ENCODE data around the gene GNAI2. TPM values are rescaled to one million over a fixed set of nuclear protein-coding genes. Genes with fewer than 3 reads are reported as not detected.

GNAI2 gene
- 97.9 and 129 TPM in 2 replicates for total RNA-seq

DNA sequence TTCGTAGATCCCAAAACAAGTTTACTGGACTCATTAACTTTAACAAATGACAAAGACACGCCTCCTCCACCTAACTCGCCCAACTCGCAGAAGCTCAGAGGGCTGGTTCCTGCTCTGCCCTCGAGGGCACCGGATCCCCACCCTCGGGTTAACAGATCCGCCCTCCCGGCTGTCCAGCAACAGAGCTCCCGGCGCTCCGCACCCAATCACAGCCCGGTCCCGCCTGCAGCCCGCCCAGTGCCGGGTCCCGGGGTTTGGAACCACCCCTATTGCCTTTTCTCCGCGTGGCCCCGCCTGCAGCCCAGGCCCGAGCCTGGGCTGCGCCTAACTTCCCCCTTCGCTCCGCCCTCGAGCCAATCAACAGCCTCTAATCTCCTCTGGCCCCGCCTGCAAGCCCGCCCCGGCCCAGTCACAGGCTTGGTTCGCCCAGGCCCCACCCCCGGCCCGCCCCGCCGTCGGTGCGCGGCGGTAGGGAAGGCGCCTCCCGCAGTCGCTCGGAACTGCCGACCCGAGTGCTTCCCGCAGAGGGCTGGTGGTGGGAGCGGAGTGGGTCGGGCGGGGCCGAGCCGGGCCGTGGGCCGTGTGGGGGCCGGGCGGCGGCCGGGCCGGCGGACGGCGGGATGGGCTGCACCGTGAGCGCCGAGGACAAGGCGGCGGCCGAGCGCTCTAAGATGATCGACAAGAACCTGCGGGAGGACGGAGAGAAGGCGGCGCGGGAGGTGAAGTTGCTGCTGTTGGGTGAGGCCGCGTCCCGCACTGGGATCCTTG, at the start of gene GNAI2:
Gene GNAI2 (plus strand): TSS at position 489 of the 768 bp plus-strand sequence. CDS start 132 bp downstream, at position 621.
- Histone ChIP-seq H3K27me3 (ENCODE audit: control insufficient read depth, insufficient read depth, low read length) (no peaks in the 10 kb centered on the region), H3K4me3 (ENCODE audit: low read depth, low read length) (peak within 1 kb of the TSS; percentile 75), H3K36me3 (ENCODE audit: control insufficient read depth, insufficient read depth, low read length) (peaks cover 5% of the 10 kb centered on the region)
- peak; percentile 94 for DNase-seq (ENCODE audit: low read depth)
- FAIRE-seq = peak; percentile 92
- TF ChIP-seq, protein P1, sequence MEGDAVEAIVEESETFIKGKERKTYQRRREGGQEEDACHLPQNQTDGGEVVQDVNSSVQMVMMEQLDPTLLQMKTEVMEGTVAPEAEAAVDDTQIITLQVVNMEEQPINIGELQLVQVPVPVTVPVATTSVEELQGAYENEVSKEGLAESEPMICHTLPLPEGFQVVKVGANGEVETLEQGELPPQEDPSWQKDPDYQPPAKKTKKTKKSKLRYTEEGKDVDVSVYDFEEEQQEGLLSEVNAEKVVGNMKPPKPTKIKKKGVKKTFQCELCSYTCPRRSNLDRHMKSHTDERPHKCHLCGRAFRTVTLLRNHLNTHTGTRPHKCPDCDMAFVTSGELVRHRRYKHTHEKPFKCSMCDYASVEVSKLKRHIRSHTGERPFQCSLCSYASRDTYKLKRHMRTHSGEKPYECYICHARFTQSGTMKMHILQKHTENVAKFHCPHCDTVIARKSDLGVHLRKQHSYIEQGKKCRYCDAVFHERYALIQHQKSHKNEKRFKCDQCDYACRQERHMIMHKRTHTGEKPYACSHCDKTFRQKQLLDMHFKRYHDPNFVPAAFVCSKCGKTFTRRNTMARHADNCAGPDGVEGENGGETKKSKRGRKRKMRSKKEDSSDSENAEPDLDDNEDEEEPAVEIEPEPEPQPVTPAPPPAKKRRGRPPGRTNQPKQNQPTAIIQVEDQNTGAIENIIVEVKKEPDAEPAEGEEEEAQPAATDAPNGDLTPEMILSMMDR (IDR thresholded peaks at IDR 0.05; ENCODE audit: insufficient read depth, low read length, severe bottlenecking) = no peak

- FAIRE-seq (no peak), DNase-seq (ENCODE audit: low read depth) (no peak)
- Histone ChIP-seq H3K36me3 (ENCODE audit: control insufficient read depth, insufficient read depth, low read length) (peaks cover 41% of the 10 kb centered on the region), H3K4me3 (ENCODE audit: low read depth, low read length) (no peak overlapping the region), H3K27me3 (ENCODE audit: control insufficient read depth, insufficient read depth, low read length) (peaks cover under 1% of the 10 kb centered on the region)
- TF ChIP-seq, protein P1 (IDR thresholded peaks at IDR 0.05; ENCODE audit: insufficient read depth, low read length, severe bottlenecking) = no peak
These were observed 48.3 kb upstream of the GNAI2 start for GRCh38 chr3:50187750-50188149.

GRCh38 chr3:50189274-50189673, 46.7 kb upstream of the GNAI2 start:
- DNase-seq (ENCODE audit: low read depth) (peak; percentile 67), FAIRE-seq (no peak)
- Histone ChIP-seq H3K4me3 (ENCODE audit: low read depth, low read length) (no peak overlapping the region), H3K27me3 (ENCODE audit: control insufficient read depth, insufficient read depth, low read length) (peaks cover 15% of the 10 kb centered on the region), H3K36me3 (ENCODE audit: control insufficient read depth, insufficient read depth, low read length) (peaks cover 26% of the 10 kb centered on the region)
- TF ChIP-seq, protein P1 (IDR thresholded peaks at IDR 0.05; ENCODE audit: insufficient read depth, low read length, severe bottlenecking) = peak; percentile 85

DNA sequence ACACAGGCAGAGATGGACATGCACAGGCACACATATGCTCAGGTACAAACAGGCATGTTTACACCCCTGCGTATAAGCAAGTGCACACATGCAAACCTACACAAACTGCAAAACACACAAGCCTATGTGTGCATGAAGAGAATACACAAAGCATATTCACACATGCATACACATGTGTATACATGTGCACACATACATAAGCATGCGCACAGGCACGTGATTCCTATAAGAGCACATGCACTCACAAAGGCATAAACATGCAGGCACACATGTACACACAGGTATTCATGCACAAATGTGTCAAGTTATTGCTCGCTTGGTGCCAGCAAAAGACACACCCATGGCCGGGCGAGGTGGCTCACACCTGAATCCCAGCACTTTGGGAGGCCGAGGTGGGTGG, 46.0 kb upstream of the GNAI2 start:
- no peak for FAIRE-seq

GRCh38 chr3:50190936-50191660, 44.9 kb upstream of the GNAI2 start, which contains the start of gene GNAT1:
TSS of gene GNAT1 (plus strand) at chr3:50191610. CDS start at chr3:50191726, 116 bp downstream.
- peaks cover 10% of the 10 kb centered on the region for H3K36me3 ChIP-seq (ENCODE audit: control insufficient read depth, insufficient read depth, low read length)
- TF ChIP-seq, protein P1 (IDR thresholded peaks at IDR 0.05; ENCODE audit: insufficient read depth, low read length, severe bottlenecking) = no peak
- DNase-seq (ENCODE audit: low read depth) (peak; percentile 17), FAIRE-seq (no peak)
- peaks cover 18% of the 10 kb centered on the region for H3K27me3 ChIP-seq (ENCODE audit: control insufficient read depth, insufficient read depth, low read length)
- H3K4me3 ChIP-seq (ENCODE audit: low read depth, low read length) = no peak within 1 kb of the TSS

More for the DNA sequence above, 46.0 kb upstream of the GNAI2 start:
- DNase-seq (ENCODE audit: low read depth) = peak; percentile 50
- H3K36me3 ChIP-seq (ENCODE audit: control insufficient read depth, insufficient read depth, low read length) = peaks cover 19% of the 10 kb centered on the region
- TF ChIP-seq, protein P1 (IDR thresholded peaks at IDR 0.05; ENCODE audit: insufficient read depth, low read length, severe bottlenecking) = no peak
- peaks cover 18% of the 10 kb centered on the region for H3K27me3 ChIP-seq (ENCODE audit: control insufficient read depth, insufficient read depth, low read length)
- H3K4me3 ChIP-seq (ENCODE audit: low read depth, low read length) = no peak overlapping the region
